ENCODE results near the gene TLE2. TPM values are rescaled to one million over a fixed set of nuclear protein-coding genes. Genes with fewer than 3 reads are reported as not detected.

Gene TLE2
- total RNA-seq, 4 donors from 2014 or later, result 81.3 to 114 (median 90.3) TPM

DNA sequence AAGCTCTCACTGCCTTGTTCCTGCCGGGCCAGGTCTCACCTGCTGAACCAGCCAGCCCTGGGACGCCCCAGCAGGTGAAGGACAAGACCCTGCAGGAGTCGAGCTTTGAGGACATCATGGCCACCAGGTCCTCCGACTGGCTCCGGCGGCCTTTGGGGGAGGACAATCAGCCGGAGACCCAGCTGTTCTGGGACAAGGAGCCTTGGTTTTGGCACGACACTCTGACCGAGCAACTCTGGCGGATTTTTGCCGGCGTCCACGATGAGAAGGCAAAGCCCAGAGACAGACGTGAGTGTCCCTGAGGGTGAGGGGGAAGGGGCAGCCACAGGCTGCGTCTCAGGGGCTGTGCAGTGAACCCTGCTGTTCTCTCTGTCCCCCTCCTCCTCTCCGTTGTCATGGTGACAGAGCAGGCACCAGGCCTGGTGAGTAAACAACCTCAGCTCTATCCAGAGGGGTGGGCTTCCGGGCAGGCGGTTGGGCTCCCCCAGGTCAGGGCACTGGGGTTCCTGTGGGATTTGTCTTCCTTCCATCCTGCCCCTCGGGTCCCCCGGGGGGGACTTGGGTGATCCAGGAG lies 42.0 kb downstream of the TLE2 start:
- Histone ChIP-seq H3K4me1 (peaks cover 31 to 37% of the 10 kb centered on the region in 2 donors), H3K27ac (peak overlapping the region in 2 of 3 donors; percentile 9 to 17), H3K9me3 (no peaks in the 10 kb centered on the region), H3K4me3 (replicated peaks in 1 of 3) (no peak overlapping the region), H3K27me3 (no peaks in the 10 kb centered on the region), H3K36me3 (no peaks in the 10 kb centered on the region)
- peak; percentile 61 to 63 for DNase-seq
- intact Hi-C loops (cut with DNase I), result loop anchor here (5.0 kb wide), 1 partner anchor 40 kb away; the partner anchor contains the start of gene TLE2
- 17 to 18% methylated on average over 3 to 15 of the region's 20 CpGs for WGBS, 2 donors
- TF ChIP-seq, protein P1, sequence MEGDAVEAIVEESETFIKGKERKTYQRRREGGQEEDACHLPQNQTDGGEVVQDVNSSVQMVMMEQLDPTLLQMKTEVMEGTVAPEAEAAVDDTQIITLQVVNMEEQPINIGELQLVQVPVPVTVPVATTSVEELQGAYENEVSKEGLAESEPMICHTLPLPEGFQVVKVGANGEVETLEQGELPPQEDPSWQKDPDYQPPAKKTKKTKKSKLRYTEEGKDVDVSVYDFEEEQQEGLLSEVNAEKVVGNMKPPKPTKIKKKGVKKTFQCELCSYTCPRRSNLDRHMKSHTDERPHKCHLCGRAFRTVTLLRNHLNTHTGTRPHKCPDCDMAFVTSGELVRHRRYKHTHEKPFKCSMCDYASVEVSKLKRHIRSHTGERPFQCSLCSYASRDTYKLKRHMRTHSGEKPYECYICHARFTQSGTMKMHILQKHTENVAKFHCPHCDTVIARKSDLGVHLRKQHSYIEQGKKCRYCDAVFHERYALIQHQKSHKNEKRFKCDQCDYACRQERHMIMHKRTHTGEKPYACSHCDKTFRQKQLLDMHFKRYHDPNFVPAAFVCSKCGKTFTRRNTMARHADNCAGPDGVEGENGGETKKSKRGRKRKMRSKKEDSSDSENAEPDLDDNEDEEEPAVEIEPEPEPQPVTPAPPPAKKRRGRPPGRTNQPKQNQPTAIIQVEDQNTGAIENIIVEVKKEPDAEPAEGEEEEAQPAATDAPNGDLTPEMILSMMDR (IDR thresholded peaks at IDR 0.05), result no peak

GRCh38 chr19:2984215-2984528 lies 44.9 kb downstream of the TLE2 start:
- no peaks in the 10 kb centered on the region for H3K27me3 ChIP-seq
- intact Hi-C loops (cut with DNase I), result no loop called here
- H3K4me3 ChIP-seq (replicated peaks in 1 of 3), result peak overlapping the region in 1 of 3 donors; percentile 27
- H3K36me3 ChIP-seq, result no peaks in the 10 kb centered on the region
- H3K4me1 ChIP-seq, result peaks cover 31 to 37% of the 10 kb centered on the region in 2 donors
- H3K9me3 ChIP-seq, result no peaks in the 10 kb centered on the region
- WGBS, 2 donors, result 1 to 6% methylated on average over 6 to 14 of the region's 14 CpGs
- peak overlapping the region; percentile 72 to 86 (median 76) for H3K27ac ChIP-seq
- no peak for DNase-seq
- TF ChIP-seq, protein P1 (IDR thresholded peaks at IDR 0.05), result no peak
- TF ChIP-seq POLR2A (IDR thresholded peaks at IDR 0.05), result no peak

- no peaks in the 10 kb centered on the region for H3K36me3 ChIP-seq
- peaks cover 31 to 37% of the 10 kb centered on the region in 2 donors for H3K4me1 ChIP-seq
- H3K27me3 ChIP-seq, result no peaks in the 10 kb centered on the region
- no peaks in the 10 kb centered on the region for H3K9me3 ChIP-seq
- WGBS, 2 donors, result 10 to 11% methylated on average over 21 to 23 of the region's 24 CpGs
- H3K4me3 ChIP-seq (replicated peaks in 1 of 3), result peak overlapping the region in 1 of 3 donors; percentile 27
- peak; percentile 76 to 87 for DNase-seq
- intact Hi-C loops (cut with DNase I), result no loop called here
- peak overlapping the region; percentile 72 to 86 (median 76) for H3K27ac ChIP-seq
- no peak for TF ChIP-seq POLR2A (IDR thresholded peaks at IDR 0.05)
- TF ChIP-seq, protein P1 (IDR thresholded peaks at IDR 0.05), result no peak
Observed at GRCh38 chr19:2983351-2984214, 45.5 kb downstream of the TLE2 start.

- Histone ChIP-seq H3K4me3 (replicated peaks in 1 of 3) (no peak overlapping the region), H3K27ac (peak overlapping the region; percentile 72 to 86 (median 76)), H3K27me3 (no peaks in the 10 kb centered on the region), H3K36me3 (no peaks in the 10 kb centered on the region), H3K4me1 (peaks cover 36 to 40% of the 10 kb centered on the region in 2 donors), H3K9me3 (no peaks in the 10 kb centered on the region)
- TF ChIP-seq, protein P1 (IDR thresholded peaks at IDR 0.05), result no peak
- no peak for TF ChIP-seq POLR2A (IDR thresholded peaks at IDR 0.05)
- 2 to 8% methylated on average over 7 to 10 of the region's 10 CpGs for WGBS, 2 donors
- peak; percentile 96 to 97 for DNase-seq
- intact Hi-C loops (cut with DNase I), result no loop called here
Observed at GRCh38 chr19:2982983-2983350, 46.1 kb downstream of the TLE2 start.

DNA sequence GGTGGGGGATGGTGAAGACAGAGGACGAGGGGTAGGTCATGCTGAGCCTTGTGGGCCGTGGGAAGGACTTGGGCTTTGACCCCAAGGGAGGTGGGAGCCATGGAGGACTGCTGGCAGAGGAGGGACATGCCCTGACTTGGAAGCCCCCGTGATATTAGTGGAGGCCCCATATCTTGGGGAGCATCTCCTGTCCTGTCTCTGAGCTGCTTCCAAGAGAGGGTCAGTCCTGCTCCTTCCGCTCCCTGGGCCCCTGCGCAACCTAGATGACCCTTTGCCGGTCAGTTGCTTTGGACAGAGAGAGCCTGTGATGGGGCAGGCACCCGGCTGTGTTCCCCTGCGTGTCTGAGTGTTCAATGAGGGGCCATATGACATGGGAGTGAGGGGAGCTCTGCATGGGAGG lies 46.5 kb downstream of the TLE2 start:
- H3K27ac ChIP-seq, result peak overlapping the region; percentile 72 to 86 (median 76)
- H3K36me3 ChIP-seq, result no peaks in the 10 kb centered on the region
- peaks cover 40 to 44% of the 10 kb centered on the region in 2 donors for H3K4me1 ChIP-seq
- intact Hi-C loops (cut with DNase I), result no loop called here
- 36 to 40% methylated on average over 8 of the region's 8 CpGs for WGBS, 2 donors
- DNase-seq, result no peak
- H3K9me3 ChIP-seq, result no peaks in the 10 kb centered on the region
- no peaks in the 10 kb centered on the region for H3K27me3 ChIP-seq
- H3K4me3 ChIP-seq (replicated peaks in 1 of 3), result no peak overlapping the region
- no peak for TF ChIP-seq POLR2A (IDR thresholded peaks at IDR 0.05)
- TF ChIP-seq, protein P1 (IDR thresholded peaks at IDR 0.05), result no peak

All from thyroid gland (tissue), 4 donors.